Measurements from ENCODE around the gene DLL3.

DLL3 gene

DNA sequence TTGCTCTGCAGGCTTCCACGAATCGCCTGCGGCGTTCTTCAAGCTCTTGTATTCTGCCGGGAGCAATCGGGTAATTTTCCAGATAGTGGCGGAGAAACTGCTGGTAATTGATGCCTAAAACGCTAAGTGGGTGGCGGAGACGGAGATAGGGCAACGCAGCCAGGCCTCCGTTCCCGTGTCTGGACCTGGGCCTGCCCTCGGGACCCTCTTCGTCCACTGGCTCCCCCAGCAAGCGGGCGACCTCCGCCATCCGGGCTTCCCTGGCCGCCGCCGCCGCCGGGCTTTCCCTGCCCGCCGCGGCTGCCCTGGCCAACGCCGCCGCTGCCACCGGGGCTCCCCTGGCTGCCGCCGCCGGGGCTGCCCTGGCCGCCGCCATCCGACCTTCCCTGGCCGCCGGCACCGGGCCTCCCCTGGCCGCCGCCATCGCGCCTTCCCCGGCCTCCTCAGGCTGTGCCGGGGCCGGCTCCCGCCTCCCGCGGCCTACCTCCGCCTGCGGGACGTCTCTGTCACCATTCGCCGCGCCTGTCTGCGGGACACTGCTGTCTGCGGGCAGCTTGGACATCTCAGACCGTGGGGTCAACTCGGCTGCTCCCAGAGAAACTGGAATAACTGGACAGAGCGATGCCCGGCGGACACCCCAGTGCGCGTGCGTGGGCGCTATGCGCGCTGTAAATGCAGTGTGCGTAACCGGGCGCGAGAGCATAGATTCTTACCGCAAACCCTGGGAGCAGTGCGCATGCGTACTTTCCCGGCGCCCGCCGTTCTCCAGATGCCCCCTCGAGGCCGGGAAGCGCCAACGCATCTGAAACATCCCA is 41.0 kb downstream of the DLL3 start, which contains the start of gene EID2:
Gene EID2, minus strand, starts transcription at position 644 of the 815 bp plus-strand sequence. Its CDS starts 82 bp downstream, at position 562.
- DNase-seq: peak; percentile 92
- Histone ChIP-seq H3K56ac (ENCODE audit: low read length) (peak within 1 kb of the TSS; percentile 100), H3K27ac (ENCODE audit: low read depth, low read length) (peak within 1 kb of the TSS; percentile 88), H4K8ac (ENCODE audit: low read depth, low read length) (peak within 1 kb of the TSS; percentile 17), H2BK120ac (ENCODE audit: low read depth, low read length) (peak within 1 kb of the TSS; percentile 7), H3K36me3 (ENCODE audit: control insufficient read depth, insufficient read depth, low read length) (no peaks in the 10 kb centered on the region), H3K4me1 (ENCODE audit: control insufficient read depth, low read depth, low read length) (peaks cover 2% of the 10 kb centered on the region), H3K4me2 (ENCODE audit: low read length) (peak within 1 kb of the TSS; percentile 71), H3K79me1 (ENCODE audit: low read length) (no peaks in the 10 kb centered on the region), H3K4me3 (ENCODE audit: low read length) (peak within 1 kb of the TSS; percentile 85), H2BK5ac (ENCODE audit: low read length) (peak within 1 kb of the TSS; percentile 85), H3K9ac (ENCODE audit: low read length) (peak within 1 kb of the TSS; percentile 97), H3K79me2 (ENCODE audit: control insufficient read depth, insufficient read depth, low read length) (no peaks in the 10 kb centered on the region), H3K18ac (ENCODE audit: low read length) (peak within 1 kb of the TSS; percentile 77), H3K27me3 (ENCODE audit: insufficient read depth, low read length, poor library complexity) (no peaks in the 10 kb centered on the region), H3K23ac (ENCODE audit: low read length) (peak within 1 kb of the TSS; percentile 95), H4K5ac (ENCODE audit: low read length) (no peak within 1 kb of the TSS), H3K4ac (ENCODE audit: low read depth, low read length) (peak within 1 kb of the TSS; percentile 83), H2AK5ac (ENCODE audit: low read length) (no peak within 1 kb of the TSS), H2BK15ac (replicated peaks; ENCODE audit: low read depth) (no peak within 1 kb of the TSS)
- WGBS (ENCODE audit: extremely low coverage, insufficient coverage, low lambda C conversion rate): no CpG with 5 or more reads among the region's 84 CpGs

DNA sequence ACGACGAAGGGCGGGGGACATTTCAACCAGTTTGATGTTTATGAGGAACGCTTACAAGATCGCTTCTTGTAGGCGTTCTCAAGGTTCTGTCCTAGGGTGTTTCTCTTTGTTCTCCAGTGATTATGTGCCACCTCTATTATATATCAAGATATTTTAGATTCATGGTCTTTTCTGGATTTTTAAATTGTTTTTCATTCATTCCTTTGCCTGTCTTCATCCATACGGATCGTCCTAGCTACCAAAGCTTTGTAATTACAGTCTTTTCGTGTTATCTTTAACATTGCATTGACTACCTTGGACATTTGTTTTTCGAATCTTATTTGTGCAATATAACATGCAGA is 41.6 kb downstream of the DLL3 start:
- Histone ChIP-seq H2BK15ac (replicated peaks; ENCODE audit: low read depth) (no peak overlapping the region), H2BK120ac (ENCODE audit: low read depth, low read length) (no peak overlapping the region), H3K36me3 (ENCODE audit: control insufficient read depth, insufficient read depth, low read length) (no peaks in the 10 kb centered on the region), H3K79me2 (ENCODE audit: control insufficient read depth, insufficient read depth, low read length) (no peaks in the 10 kb centered on the region), H3K4me1 (ENCODE audit: control insufficient read depth, low read depth, low read length) (peaks cover 2% of the 10 kb centered on the region), H4K5ac (ENCODE audit: low read length) (no peak overlapping the region), H2BK5ac (ENCODE audit: low read length) (no peak overlapping the region), H3K4me3 (ENCODE audit: low read length) (no peak overlapping the region), H3K4me2 (ENCODE audit: low read length) (no peak overlapping the region), H3K56ac (ENCODE audit: low read length) (peak overlapping the region; percentile 17), H3K23ac (ENCODE audit: low read length) (no peak overlapping the region), H3K27ac (ENCODE audit: low read depth, low read length) (no peak overlapping the region), H3K79me1 (ENCODE audit: low read length) (no peaks in the 10 kb centered on the region), H3K4ac (ENCODE audit: low read depth, low read length) (no peak overlapping the region), H3K27me3 (ENCODE audit: insufficient read depth, low read length, poor library complexity) (no peaks in the 10 kb centered on the region), H4K8ac (ENCODE audit: low read depth, low read length) (no peak overlapping the region), H3K18ac (ENCODE audit: low read length) (no peak overlapping the region), H3K9ac (ENCODE audit: low read length) (no peak overlapping the region), H2AK5ac (ENCODE audit: low read length) (no peak overlapping the region)
- no CpG with 5 or more reads among the region's 10 CpGs for WGBS (ENCODE audit: extremely low coverage, insufficient coverage, low lambda C conversion rate)
- DNase-seq: no peak

- Histone ChIP-seq H4K8ac (ENCODE audit: low read depth, low read length) (no peak overlapping the region), H2AK5ac (ENCODE audit: low read length) (no peak overlapping the region), H3K56ac (ENCODE audit: low read length) (no peak overlapping the region), H3K18ac (ENCODE audit: low read length) (no peak overlapping the region), H3K4ac (ENCODE audit: low read depth, low read length) (no peak overlapping the region), H3K4me1 (ENCODE audit: control insufficient read depth, low read depth, low read length) (peaks cover 2% of the 10 kb centered on the region), H3K79me1 (ENCODE audit: low read length) (no peaks in the 10 kb centered on the region), H2BK15ac (replicated peaks; ENCODE audit: low read depth) (no peak overlapping the region), H3K27me3 (ENCODE audit: insufficient read depth, low read length, poor library complexity) (no peaks in the 10 kb centered on the region), H3K23ac (ENCODE audit: low read length) (no peak overlapping the region), H3K27ac (ENCODE audit: low read depth, low read length) (no peak overlapping the region), H4K5ac (ENCODE audit: low read length) (no peak overlapping the region), H2BK120ac (ENCODE audit: low read depth, low read length) (no peak overlapping the region), H3K4me3 (ENCODE audit: low read length) (no peak overlapping the region), H3K36me3 (ENCODE audit: control insufficient read depth, insufficient read depth, low read length) (no peaks in the 10 kb centered on the region), H2BK5ac (ENCODE audit: low read length) (no peak overlapping the region), H3K79me2 (ENCODE audit: control insufficient read depth, insufficient read depth, low read length) (no peaks in the 10 kb centered on the region), H3K9ac (ENCODE audit: low read length) (no peak overlapping the region), H3K4me2 (ENCODE audit: low read length) (no peak overlapping the region)
- WGBS (ENCODE audit: extremely low coverage, insufficient coverage, low lambda C conversion rate): no CpG with 5 or more reads among the region's 2 CpGs
- peak; percentile 39 for DNase-seq
Measured at GRCh38 chr19:39542206-39542605, 43.5 kb downstream of the DLL3 start.

- no peak for DNase-seq
- Histone ChIP-seq H3K79me2 (ENCODE audit: control insufficient read depth, insufficient read depth, low read length) (no peaks in the 10 kb centered on the region), H3K4me3 (ENCODE audit: low read length) (no peak overlapping the region), H3K23ac (ENCODE audit: low read length) (no peak overlapping the region), H2BK5ac (ENCODE audit: low read length) (no peak overlapping the region), H3K4me1 (ENCODE audit: control insufficient read depth, low read depth, low read length) (peaks cover 2% of the 10 kb centered on the region), H2BK120ac (ENCODE audit: low read depth, low read length) (no peak overlapping the region), H2BK15ac (replicated peaks; ENCODE audit: low read depth) (no peak overlapping the region), H3K4me2 (ENCODE audit: low read length) (no peak overlapping the region), H4K8ac (ENCODE audit: low read depth, low read length) (no peak overlapping the region), H2AK5ac (ENCODE audit: low read length) (no peak overlapping the region), H3K56ac (ENCODE audit: low read length) (no peak overlapping the region), H3K27ac (ENCODE audit: low read depth, low read length) (no peak overlapping the region), H3K36me3 (ENCODE audit: control insufficient read depth, insufficient read depth, low read length) (no peaks in the 10 kb centered on the region), H3K9ac (ENCODE audit: low read length) (no peak overlapping the region), H3K4ac (ENCODE audit: low read depth, low read length) (no peak overlapping the region), H3K18ac (ENCODE audit: low read length) (no peak overlapping the region), H4K5ac (ENCODE audit: low read length) (no peak overlapping the region), H3K27me3 (ENCODE audit: insufficient read depth, low read length, poor library complexity) (no peaks in the 10 kb centered on the region), H3K79me1 (ENCODE audit: low read length) (no peaks in the 10 kb centered on the region)
- WGBS (ENCODE audit: extremely low coverage, insufficient coverage, low lambda C conversion rate): no CpG with 5 or more reads among the region's 3 CpGs
Measured at GRCh38 chr19:39543477-39543857, 44.7 kb downstream of the DLL3 start.

DNA sequence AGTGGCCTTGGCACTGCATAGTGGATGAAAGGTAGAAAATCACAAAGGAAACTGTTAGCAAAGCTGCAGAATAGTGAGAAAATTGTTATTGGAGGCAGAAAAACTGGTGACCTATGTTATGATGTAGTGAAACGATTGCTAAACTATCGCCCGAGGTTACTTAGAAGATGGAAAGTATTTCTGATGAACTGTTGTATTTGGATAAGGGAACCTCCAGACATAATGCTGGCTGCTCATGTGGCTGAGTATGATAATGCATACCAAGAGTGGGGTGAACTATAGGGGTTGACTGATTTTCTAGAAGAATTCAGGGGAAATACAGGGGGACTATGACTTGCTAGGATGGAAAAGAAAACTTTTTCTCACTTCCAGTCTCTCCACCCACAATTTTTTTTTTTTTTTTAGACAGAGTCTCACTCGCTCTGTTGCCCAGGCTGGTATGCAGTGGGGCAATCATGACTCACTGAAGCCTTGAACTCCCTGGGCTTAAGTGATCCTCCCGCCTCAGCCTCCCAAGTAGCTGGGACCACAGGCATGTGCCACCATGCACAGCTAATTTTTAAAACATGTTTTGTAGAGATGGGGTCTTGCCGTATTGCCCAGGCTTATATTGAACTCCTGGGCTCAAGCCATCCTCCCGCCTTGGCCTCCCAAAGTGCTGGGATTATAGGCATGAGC is 45.6 kb downstream of the DLL3 start:
- no peaks in the 10 kb centered on the region for H3K27me3 ChIP-seq (ENCODE audit: insufficient read depth, low read length, poor library complexity)
- H4K5ac ChIP-seq (ENCODE audit: low read length): no peak overlapping the region
- H2AK5ac ChIP-seq (ENCODE audit: low read length): no peak overlapping the region
- no peaks in the 10 kb centered on the region for H3K79me1 ChIP-seq (ENCODE audit: low read length)
- WGBS (ENCODE audit: extremely low coverage, insufficient coverage, low lambda C conversion rate): no CpG with 5 or more reads among the region's 7 CpGs
- no peak for DNase-seq
- H2BK120ac ChIP-seq (ENCODE audit: low read depth, low read length): no peak overlapping the region
- no peak overlapping the region for H2BK5ac ChIP-seq (ENCODE audit: low read length)
- no peak overlapping the region for H3K23ac ChIP-seq (ENCODE audit: low read length)
- no peak overlapping the region for H3K4me3 ChIP-seq (ENCODE audit: low read length)
- H3K56ac ChIP-seq (ENCODE audit: low read length): no peak overlapping the region
- H3K9ac ChIP-seq (ENCODE audit: low read length): no peak overlapping the region
- H3K27ac ChIP-seq (ENCODE audit: low read depth, low read length): no peak overlapping the region
- peaks cover 2% of the 10 kb centered on the region for H3K4me1 ChIP-seq (ENCODE audit: control insufficient read depth, low read depth, low read length)
- no peak overlapping the region for H3K4me2 ChIP-seq (ENCODE audit: low read length)
- H2BK15ac ChIP-seq (replicated peaks; ENCODE audit: low read depth): no peak overlapping the region
- no peak overlapping the region for H3K18ac ChIP-seq (ENCODE audit: low read length)
- no peak overlapping the region for H3K4ac ChIP-seq (ENCODE audit: low read depth, low read length)
- H4K8ac ChIP-seq (ENCODE audit: low read depth, low read length): no peak overlapping the region
- no peaks in the 10 kb centered on the region for H3K36me3 ChIP-seq (ENCODE audit: control insufficient read depth, insufficient read depth, low read length)
- no peaks in the 10 kb centered on the region for H3K79me2 ChIP-seq (ENCODE audit: control insufficient read depth, insufficient read depth, low read length)

Measured in mesendoderm (in vitro differentiated cells).